GM19324 (cell line): ENCODE measurements around the gene PIEZO2.

Experiments used
- ATAC-seq: cut with Tn5 transposase; IDR thresholded peaks from one replicate; pipeline ENCODE4 v1.9.1; 2021; ENCODE audit warnings: mild to moderate bottlenecking, moderate library complexity; ENCODE audit not compliant: unreplicated experiment, low FRiP score

PIEZO2 gene

GRCh38 chr18:10715791-10716190, 433.6 kb downstream of the PIEZO2 start:
- no peak for ATAC-seq

GRCh38 chr18:10713409-10713808, 436.0 kb downstream of the PIEZO2 start:
- no peak for ATAC-seq

- no peak for ATAC-seq
Observed at GRCh38 chr18:10707294-10707693, 442.1 kb downstream of the PIEZO2 start.

- ATAC-seq: no peak
Observed at GRCh38 chr18:10705786-10706185, 443.6 kb downstream of the PIEZO2 start.

GRCh38 chr18:10705291-10705690, 444.1 kb downstream of the PIEZO2 start:
- no peak for ATAC-seq

GRCh38 chr18:10702206-10702605, 447.2 kb downstream of the PIEZO2 start:
- ATAC-seq: no peak

GRCh38 chr18:10690366-10690765, 459.0 kb downstream of the PIEZO2 start:
- ATAC-seq: no peak

- ATAC-seq: no peak
Observed at GRCh38 chr18:10690035-10690329, 459.4 kb downstream of the PIEZO2 start.

- no peak for ATAC-seq
Observed at GRCh38 chr18:10689236-10690034, 459.9 kb downstream of the PIEZO2 start.

GRCh38 chr18:10688766-10689165, 460.6 kb downstream of the PIEZO2 start:
- no peak for ATAC-seq

- ATAC-seq: no peak
Observed at GRCh38 chr18:10687161-10687925, 462.0 kb downstream of the PIEZO2 start.

- ATAC-seq: no peak
Observed at GRCh38 chr18:10686308-10686707, 463.1 kb downstream of the PIEZO2 start.

GRCh38 chr18:10685484-10685883, 463.9 kb downstream of the PIEZO2 start:
- no peak for ATAC-seq

- no peak for ATAC-seq
Observed at GRCh38 chr18:10682368-10682714, 467.0 kb downstream of the PIEZO2 start.

GRCh38 chr18:10681581-10682367, 467.6 kb downstream of the PIEZO2 start:
- no peak for ATAC-seq

GRCh38 chr18:10680271-10680596, 469.1 kb downstream of the PIEZO2 start:
- ATAC-seq: no peak

GRCh38 chr18:10679557-10680270, 469.7 kb downstream of the PIEZO2 start:
- ATAC-seq: no peak

GRCh38 chr18:10671441-10671840, 477.9 kb downstream of the PIEZO2 start:
- ATAC-seq: no peak

GRCh38 chr18:10670856-10671255, 478.5 kb downstream of the PIEZO2 start:
- ATAC-seq: no peak

- no peak for ATAC-seq
Observed at GRCh38 chr18:10669441-10670100, 479.8 kb downstream of the PIEZO2 start.
